ENCODE results near the gene KLF14.
A peak's percentile ranks its signal among the peaks of the same experiment; 100 is the strongest.
"Not testable (repeated sequence)": the region's sequence is repeated elsewhere in the genome, so short reads cannot be mapped to it uniquely, and the experiment has no call there.

KLF14 gene

DNA sequence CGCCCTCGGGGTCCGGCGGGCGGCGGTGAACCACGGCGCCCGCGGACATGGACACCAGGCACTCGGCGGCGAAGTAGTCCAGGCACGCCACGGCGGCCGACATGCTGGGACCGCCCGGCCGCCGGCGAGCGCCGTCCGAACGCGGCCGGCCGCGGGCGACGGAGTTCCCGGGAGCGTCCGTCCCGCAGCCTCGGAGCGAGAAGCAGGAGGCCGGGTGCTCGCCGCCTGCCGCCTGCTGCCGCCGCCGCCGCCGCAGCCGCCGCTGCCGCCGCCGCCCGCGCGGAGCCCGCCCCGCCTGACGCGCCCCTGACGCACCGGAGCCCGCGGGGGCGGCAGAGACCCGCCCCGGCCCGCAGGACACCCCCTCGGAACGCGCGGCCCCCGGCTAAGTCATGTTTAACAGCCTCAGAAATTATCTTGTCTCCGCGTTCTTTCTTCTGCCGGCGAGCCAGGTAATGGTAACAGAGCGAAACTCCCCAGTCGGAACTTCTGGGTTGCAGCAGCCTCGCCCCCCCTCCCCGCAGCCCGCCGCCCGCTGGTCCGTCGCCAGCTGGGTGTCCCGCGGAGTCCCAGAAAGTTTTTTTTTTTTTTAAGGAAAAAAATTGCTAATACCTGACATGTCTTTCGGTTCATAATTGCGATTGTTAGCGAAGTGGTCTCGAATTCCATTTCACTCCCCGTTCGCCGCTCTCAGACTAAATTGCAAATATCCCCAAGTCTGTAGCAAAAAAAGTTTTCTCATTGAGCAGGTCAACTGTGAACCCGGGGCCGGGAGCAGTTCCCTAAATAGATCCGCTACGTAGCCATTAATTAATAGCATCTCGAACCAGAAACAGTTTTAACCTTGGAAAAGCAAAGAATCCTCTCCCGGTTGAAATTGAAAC is at the start of gene KLF14:
Gene KLF14 (minus strand): TSS at position 277 of the 884 bp plus-strand sequence. CDS start 174 bp downstream, at position 103.
- DNase-seq (ENCODE audit: low read depth): peak; percentile 13

- no peak for DNase-seq (ENCODE audit: low read depth)
Measured at GRCh38 chr7:130781346-130781745, 47.3 kb upstream of the KLF14 start.

DNA sequence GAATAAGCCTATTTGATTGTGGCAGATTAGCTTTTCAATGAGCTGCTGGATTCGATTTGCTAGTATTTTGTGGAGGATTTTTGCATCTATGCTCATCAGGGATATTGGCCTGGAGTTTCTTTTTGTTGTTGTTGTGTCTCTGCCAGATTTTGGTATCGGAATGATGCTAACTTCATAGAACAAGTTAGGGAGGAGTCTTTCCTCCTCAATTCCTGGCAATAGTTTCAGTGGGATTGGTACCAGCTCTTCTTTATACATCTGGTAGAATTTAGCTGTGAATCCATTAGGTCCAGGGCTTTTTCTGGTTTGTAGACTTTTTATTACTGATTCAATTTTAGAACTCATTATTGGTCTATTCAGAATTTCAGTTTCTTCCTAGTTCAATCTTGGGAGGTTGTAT is 43.4 kb upstream of the KLF14 start:
- DNase-seq (ENCODE audit: low read depth): no peak

DNA sequence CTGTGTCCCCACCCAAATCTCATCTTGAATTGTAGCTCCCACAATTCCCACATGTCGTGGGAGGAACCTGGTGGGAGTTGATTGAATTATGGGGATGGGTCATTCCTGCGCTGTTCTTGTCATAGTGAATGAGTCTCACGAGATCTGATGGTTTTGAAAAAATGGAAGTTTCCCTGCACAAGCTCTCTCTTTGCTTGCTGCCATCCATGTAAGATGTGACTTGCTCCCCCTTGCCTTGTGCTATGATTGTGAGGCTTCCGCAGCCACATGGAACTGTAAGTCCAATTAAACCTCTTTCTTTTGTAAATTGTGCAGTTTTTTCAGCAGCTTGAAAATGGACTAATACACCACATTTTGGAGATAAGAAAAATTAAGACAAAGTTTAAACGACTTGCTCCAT is 38.4 kb upstream of the KLF14 start:
- not testable (repeated sequence) for DNase-seq (ENCODE audit: low read depth)

GRCh38 chr7:130768854-130769253 is 34.8 kb upstream of the KLF14 start:
- DNase-seq (ENCODE audit: low read depth): no peak

GRCh38 chr7:130764569-130764968 is 30.6 kb upstream of the KLF14 start:
- not testable (repeated sequence) for DNase-seq (ENCODE audit: low read depth)

GRCh38 chr7:130758429-130759056 is 24.5 kb upstream of the KLF14 start:
- no peak for DNase-seq (ENCODE audit: low read depth)

DNA sequence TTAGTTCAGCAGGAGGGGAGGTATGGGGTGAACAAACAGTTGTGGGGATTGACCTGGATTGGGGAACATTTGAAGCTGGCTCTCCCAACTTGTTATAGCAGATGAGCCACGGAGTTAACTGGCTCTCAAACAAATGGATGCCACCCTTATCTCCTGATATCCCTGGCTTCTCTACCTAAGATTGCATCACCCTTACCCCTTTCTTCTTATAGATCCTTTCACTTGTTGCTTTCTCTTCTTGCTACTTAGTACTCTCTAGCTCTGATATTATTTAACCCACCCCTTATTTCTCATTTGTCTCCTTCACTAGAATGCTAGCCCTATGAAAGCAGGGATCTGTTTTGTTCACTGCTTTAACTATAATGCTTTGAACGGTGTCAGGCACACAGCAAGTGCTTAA is 22.3 kb upstream of the KLF14 start:
- DNase-seq (ENCODE audit: low read depth): no peak

DNA sequence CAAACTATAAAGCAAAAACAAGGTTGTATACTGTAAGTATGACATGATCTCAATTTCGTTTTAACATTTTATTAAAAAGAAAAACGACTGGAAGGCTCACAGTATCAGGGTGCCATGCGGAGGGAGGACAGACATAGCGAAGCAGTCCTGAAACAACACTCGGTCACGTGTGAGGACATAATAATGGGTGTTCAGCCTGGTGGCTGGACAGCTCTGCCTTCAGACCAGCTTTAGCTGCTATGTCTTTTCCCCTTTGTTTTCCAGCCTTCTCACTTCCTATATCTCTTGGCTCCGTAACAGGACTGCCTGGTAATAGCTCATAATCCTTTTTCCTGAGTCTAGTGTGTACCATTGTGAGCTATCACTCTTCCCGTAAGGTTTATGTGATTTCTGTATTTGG is 18.4 kb upstream of the KLF14 start:
- DNase-seq (ENCODE audit: low read depth): no peak

GRCh38 chr7:130750755-130751154 is 16.7 kb upstream of the KLF14 start:
- no peak for DNase-seq (ENCODE audit: low read depth)

- no peak for DNase-seq (ENCODE audit: low read depth)
Measured at GRCh38 chr7:130748531-130749389, 14.8 kb upstream of the KLF14 start.

- no peak for DNase-seq (ENCODE audit: low read depth)
Measured at GRCh38 chr7:130741331-130741995, 7.5 kb upstream of the KLF14 start.

GRCh38 chr7:130740606-130741005 is 6.6 kb upstream of the KLF14 start:
- DNase-seq (ENCODE audit: low read depth): no peak

GRCh38 chr7:130736298-130736900 is 2.4 kb upstream of the KLF14 start:
- no peak for DNase-seq (ENCODE audit: low read depth)

DNA sequence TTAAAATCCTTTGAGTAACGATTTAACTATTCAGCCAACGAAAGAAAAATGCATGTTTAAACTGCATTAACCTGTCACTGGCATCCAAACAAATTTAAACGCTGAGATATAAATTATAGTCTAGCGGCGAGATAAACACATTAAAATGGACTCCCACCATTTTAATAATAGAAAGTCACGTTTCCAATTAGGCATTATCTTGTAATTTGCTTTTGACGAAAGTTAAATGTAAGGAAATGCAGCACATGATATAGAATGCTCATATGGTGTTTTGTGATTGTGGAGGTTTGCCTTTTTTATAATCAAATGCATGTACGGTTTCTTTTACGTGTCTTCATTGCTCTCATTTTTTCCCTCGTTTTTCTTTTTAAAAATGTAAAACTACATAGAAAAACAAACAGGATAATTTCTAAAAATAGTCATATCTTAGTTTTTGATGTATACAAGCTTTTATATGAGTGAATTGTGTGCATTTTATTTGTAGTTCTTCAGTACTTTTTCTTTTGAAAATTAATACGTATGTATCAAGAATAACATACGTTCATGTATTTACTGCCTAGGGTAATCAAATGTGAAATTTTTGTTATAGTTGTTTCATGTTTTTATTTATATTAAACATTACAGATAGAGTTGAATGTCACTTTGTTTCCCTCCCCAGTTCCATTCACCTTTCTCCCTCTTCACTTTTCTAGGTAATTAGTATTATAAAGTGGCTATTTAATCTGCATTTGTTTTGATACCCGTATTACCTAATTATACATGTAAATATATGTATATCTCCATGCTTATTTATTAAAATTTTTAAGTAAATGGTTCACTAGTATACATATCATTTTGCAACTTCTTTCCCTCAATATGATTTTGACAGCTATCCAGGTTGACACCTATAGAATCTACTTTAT is 1.1 kb upstream of the KLF14 start:
- DNase-seq (ENCODE audit: low read depth): no peak

- DNase-seq (ENCODE audit: low read depth): no peak
Measured at GRCh38 chr7:130732980-130733930, 752 bp downstream of the KLF14 start.

GRCh38 chr7:130723784-130724183 is 10.2 kb downstream of the KLF14 start:
- no peak for DNase-seq (ENCODE audit: low read depth)

- DNase-seq (ENCODE audit: low read depth): no peak
Measured at GRCh38 chr7:130721486-130722277, 12.3 kb downstream of the KLF14 start.

All from activated T-helper 9 cell treated with anti-CD3 and anti-CD28 coated beads, Interleukin-2, amount 50 U/mL, for 16 hours (primary cell).